Motor neuron (in vitro differentiated cells): ENCODE results near the gene RNF13. TPM values are rescaled to one million over a fixed set of nuclear protein-coding genes. Genes with fewer than 3 reads are reported as not detected.
"Not testable (repeated sequence)": the region's sequence is repeated elsewhere in the genome, so short reads cannot be mapped to it uniquely, and the experiment has no call there.

ENCODE experiments used
- ATAC-seq, 8 experiments: fragments of 200-7000 bp; cut with Tn5 transposase; replicated peaks in 6 of 8; 2 replicates each; pipeline ENCODE4 v1.8.0; 2021; ENCODE audit warnings: mild to moderate bottlenecking in 8 of 8, moderate library complexity in 8 of 8
- H3K27ac ChIP-seq, 2 donors: fragments of 250-450 bp; sonication (Bioruptor Pico); 2 replicates each; pipeline ENCODE4 v1.9.0; 2021; ENCODE audit warnings: antibody characterized with exemption in 2 of 2, mild to moderate bottlenecking in 2 of 2, moderate library complexity in 1 of 2
- H3K4me1 ChIP-seq, 2 donors: fragments of 250-450 bp; sonication (Bioruptor Pico); replicated peaks in 1 of 2; 2 replicates each; pipeline ENCODE4 v1.6.1; 2021; ENCODE audit warnings: antibody characterized with exemption in 2 of 2, mild to moderate bottlenecking in 2 of 2, moderate library complexity in 1 of 2
- H3K4me3 ChIP-seq, 5 donors: fragments of 250-450 bp; sonication (Bioruptor Pico); 2 replicates each; pipeline ENCODE4 v1.9.0; 2021; ENCODE audit warnings: antibody characterized with exemption in 5 of 5, mild to moderate bottlenecking in 5 of 5, moderate library complexity in 4 of 5
- WGBS, 10 experiments: fragments of 450-650 bp; shearing (Covaris generic); methylation state at CpG; one replicate each; pipeline ENCODE4 v1.0.0; 2022; 5-methylcytosine and 5-hydroxymethylcytosine counted together
- in situ Hi-C, 9 experiments: fragments of 400-800 bp; cut with MboI; loops; one replicate each; pipeline ENCODE4 v1.15.0; 2021; ENCODE audit warnings: low sequenced_read_pairs in 9 of 9, low pct_unique_long_range_greater_than_20kb in 2 of 9; ENCODE audit not compliant: unreplicated experiment in 9 of 9
- total RNA-seq, 8 experiments: library from RNA; unstranded; fragments of 300-600 nt; gene quantifications; 2 replicates each; pipeline versions ENCODE4 v1.2.3 to v1.2.4, GENCODE V29; 2022

The RNF13 gene
- total RNA-seq, 8 experiments from 2014 or later, result 22.5 to 112 (median 36.7) TPM

DNA sequence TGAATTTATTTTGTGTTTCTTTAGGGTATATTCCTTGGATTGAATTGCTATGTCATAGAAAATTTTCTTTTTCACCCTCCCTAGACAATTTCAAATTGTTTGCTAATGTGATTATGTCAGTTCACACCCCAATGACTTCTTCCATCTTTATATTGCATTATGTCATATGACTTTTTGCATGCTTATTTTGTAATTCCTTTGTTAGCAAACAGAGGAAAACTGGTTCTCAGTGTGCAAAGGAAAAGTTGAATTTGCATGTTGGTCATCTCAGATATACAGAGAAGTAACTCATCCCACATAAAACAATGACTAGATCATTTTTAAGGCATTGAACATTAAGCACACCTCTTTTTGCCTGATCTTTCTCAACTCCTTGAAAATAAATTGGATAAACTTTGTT is 3.3 kb upstream of the RNF13 start:
- in situ Hi-C loops, result no loop called here
- H3K27ac ChIP-seq, result no peak overlapping the region
- no peak for ATAC-seq
- H3K4me1 ChIP-seq, result peaks cover 7 to 9% of the 10 kb centered on the region in 2 donors
- no peak overlapping the region for H3K4me3 ChIP-seq

DNA sequence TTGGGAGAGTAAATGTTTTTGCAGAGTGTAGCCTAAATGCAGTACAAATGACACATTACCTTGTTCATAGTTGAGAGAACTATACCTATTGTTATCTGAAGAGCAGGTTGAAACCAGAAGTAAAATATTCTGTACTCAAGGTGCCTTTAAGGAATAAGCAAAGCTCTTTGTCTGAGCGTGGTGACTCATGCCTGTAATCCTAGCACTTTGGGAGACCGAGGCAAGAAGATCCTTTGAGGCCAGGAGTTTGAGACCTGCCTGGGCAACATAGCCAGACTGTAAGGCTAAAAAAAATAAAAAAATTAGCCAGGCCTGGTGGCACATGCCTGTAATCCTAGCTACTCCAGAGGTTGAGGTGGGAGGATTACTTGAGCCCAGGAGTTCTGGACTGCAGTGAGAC is 2.2 kb upstream of the RNF13 start:
- 43 to 100% (median 86%) methylated on average over 1 to 2 of the region's 2 CpGs; no CpG with 5 or more reads in 2 of the 10 experiments for WGBS, 10 experiments
- Histone ChIP-seq H3K4me3 (no peak overlapping the region), H3K4me1 (peaks cover 13 to 17% of the 10 kb centered on the region in 2 donors), H3K27ac (no peak overlapping the region)
- ATAC-seq, result no peak
- in situ Hi-C loops, result no loop called here

DNA sequence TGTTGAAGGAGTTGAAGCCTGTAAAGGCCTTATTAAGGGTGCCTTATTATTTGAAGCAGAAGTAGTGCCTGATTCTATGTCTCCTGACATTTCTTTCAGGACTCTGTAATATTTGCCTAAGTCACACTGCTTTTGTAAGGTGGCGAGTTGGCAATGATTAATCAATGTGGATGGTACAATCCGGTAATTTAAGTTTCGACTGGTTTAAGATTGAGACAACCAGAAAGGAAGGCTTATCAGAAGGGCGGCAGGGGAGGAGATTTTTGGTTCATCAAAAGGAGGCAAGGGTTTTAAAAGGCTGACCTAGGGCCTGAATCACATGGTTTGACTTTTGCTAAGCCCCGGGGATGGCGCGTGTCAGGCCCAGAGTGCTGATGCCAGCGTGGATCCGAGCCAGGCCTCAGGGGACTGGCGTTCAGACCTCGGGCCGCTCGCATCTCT is 830 bp upstream of the RNF13 start:
- in situ Hi-C loops, result no loop called here
- ATAC-seq, result no peak
- WGBS, 10 experiments, result 12 to 100% (median 60%) methylated on average over 1 to 13 of the region's 13 CpGs; no CpG with 5 or more reads in 3 of the 10 experiments

DNA sequence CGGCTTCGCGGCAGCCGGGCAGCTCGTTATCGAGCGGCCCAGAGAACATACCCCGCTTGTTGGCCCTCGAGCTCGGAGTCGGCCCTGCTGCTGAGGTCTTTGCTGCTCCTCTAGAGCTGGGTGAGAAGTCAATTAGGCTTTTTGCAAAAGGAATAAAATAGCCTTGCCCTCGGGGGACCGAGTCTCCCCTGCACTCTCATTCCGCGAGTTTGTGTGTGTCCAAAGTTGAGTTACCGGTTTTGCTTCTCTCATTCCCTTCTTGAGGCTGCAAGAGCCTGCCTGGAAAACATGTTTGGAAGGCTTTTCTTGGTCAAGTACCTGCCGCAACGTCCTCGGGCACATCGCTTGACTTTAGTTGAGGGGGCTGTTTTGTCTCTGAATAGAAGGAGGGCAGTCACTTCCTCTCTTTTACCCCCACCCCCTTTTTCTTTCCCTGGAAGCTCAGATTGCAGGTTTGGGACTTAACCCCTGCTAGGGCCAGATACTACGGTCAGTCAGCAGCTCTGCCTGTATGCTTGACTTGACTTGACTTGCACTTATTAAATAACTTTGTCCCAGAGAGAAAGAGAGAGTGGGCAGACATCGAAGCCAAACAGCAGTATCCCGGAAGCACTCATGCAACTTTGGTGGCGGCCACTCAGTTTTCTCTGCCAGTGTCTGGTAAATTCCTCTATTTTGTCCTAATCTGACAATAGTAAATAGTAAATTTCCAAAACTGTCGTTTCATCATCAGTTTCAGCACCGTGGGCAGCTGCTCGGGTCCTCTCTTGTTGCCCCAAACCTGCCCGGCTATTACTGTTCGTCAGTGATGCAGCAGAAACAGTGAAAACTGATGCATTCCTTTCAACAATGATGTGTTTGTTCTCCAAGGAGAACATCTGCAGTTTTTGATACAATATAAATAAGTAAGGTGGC is 609 bp downstream of the RNF13 start:
- in situ Hi-C loops, result no loop called here
- H3K4me1 ChIP-seq, result peaks cover 13 to 22% of the 10 kb centered on the region in 2 donors
- peak overlapping the region; percentile 61 to 86 (median 75) for H3K4me3 ChIP-seq
- peak in 6 of 8 experiments; percentile 1 to 48 (median 10) for ATAC-seq
- WGBS, 10 experiments, result 0 to 3% (median 0%) methylated on average over 2 to 26 of the region's 29 CpGs
- peak overlapping the region; percentile 86 to 95 for H3K27ac ChIP-seq

More for the DNA sequence above, 830 bp upstream of the RNF13 start:
- peak overlapping the region; percentile 61 to 86 (median 75) for H3K4me3 ChIP-seq
- peak overlapping the region; percentile 86 to 95 for H3K27ac ChIP-seq
- H3K4me1 ChIP-seq, result peaks cover 13 to 22% of the 10 kb centered on the region in 2 donors

DNA sequence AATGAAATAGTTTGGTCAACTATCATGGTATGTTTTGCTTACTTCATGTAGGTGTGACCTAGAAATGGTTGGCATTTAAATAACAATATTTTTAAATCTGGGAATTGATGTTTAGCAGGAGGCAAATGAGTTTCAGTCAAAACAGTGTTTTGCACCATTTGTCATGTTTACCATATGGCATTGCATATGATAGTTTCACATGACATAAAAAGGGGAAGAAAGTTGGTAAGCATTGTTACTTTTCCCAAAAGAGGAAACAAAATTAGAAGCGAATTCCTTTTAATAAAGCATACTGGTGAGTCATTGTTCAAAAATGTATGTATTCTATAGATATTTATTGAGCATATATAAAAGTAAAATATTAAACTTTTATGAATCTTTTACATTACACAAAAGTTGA is 2.3 kb downstream of the RNF13 start:
- Histone ChIP-seq H3K4me3 (no peak overlapping the region), H3K4me1 (peaks cover 13 to 22% of the 10 kb centered on the region in 2 donors), H3K27ac (no peak overlapping the region)
- 70 to 100% (median 92%) methylated on average over 1 of the region's 1 CpG; no CpG with 5 or more reads in 2 of the 10 experiments for WGBS, 10 experiments
- ATAC-seq, result no peak
- in situ Hi-C loops, result no loop called here

DNA sequence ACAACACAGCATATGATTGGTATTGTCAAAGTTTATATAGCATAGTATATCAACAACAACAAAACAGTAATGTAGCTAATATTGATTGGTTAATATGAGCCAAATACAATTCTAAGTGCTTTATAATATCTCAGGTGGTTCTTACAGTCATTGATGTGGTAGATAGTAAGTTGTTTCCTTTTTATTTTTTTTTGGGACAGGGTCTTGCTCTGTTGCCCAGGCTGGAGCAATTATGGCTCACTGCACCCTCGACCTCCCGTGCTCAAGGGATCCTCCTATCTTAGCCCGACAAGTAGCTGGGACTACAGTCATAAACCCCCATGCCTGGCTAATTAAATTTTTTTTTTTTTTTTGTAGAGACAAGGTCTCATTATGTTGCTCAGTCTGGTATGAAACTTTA is 2.7 kb downstream of the RNF13 start:
- H3K4me3 ChIP-seq, result no peak overlapping the region
- H3K27ac ChIP-seq, result no peak overlapping the region
- ATAC-seq, result no peak
- WGBS, 10 experiments, result 78 to 100% (median 100%) methylated on average over 1 to 3 of the region's 3 CpGs; no CpG with 5 or more reads in 2 of the 10 experiments
- peaks cover 13 to 22% of the 10 kb centered on the region in 2 donors for H3K4me1 ChIP-seq
- in situ Hi-C loops, result no loop called here

DNA sequence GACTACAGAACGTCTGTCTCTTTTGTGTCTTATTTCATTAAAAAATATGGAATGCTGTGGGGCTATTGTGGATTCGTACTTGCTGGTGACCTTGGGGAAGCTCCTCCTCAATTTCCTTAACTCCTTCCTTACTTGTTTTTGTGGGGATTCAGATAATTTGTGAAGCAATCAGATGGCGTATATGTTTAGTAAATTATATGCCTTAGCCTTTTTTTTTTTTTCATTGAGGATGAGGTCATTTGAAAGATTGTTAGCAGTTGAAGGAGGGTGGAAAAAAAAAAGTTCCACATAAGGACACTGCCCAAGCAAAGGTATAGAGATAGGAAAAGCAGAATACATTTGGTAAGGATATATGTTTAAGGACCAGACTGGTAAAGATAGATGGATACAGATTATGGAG is 3.3 kb downstream of the RNF13 start:
- H3K4me3 ChIP-seq, result no peak overlapping the region
- H3K27ac ChIP-seq, result no peak overlapping the region

DNA sequence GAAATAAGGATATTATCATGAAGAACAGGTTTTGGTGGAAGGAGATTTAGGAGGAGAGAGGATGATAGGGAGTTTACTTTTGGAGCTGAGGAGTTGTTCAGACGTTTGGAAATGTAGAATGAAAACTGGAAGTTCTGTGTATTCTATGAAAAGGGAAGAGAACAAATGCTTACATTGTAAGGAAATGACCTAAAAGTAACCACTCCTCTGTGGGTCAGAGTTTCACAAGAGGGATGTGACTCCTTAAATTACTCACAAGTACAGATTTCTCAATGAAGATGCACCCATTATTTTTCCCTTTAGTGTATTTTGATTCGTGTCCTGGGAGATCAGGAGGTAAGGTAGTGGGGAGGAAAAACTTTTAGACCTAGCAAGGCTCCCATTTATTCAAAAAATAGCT is 4.0 kb downstream of the RNF13 start:
- WGBS, 10 experiments, result 25 to 80% (median 50%) methylated on average over 1 to 2 of the region's 2 CpGs; no CpG with 5 or more reads in 2 of the 10 experiments

More for the DNA sequence above, 3.3 kb downstream of the RNF13 start:
- in situ Hi-C loops, result no loop called here
- 25 to 100% (median 82%) methylated on average over 1 to 3 of the region's 3 CpGs for WGBS, 10 experiments
- no peak for ATAC-seq
- peaks cover 13 to 22% of the 10 kb centered on the region in 2 donors for H3K4me1 ChIP-seq

DNA sequence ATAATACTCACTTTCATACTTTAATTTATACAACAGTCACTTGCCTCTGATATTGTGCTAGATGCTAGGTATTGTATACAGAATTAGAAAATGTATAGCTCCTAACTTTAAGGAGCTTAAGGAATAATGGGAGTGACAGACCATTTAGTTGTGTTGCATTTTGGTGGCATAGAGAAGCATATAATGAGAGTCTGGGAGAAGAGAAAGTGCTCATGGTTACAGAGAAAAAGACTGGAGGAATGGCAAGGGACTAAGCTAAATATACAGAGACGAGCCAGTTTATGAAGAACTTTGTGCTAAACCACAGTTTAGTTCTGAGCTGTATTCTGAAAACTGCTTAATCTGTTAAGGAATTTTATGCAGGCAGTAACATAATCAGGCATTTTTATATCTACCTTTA is 6.4 kb downstream of the RNF13 start:
- no peak overlapping the region for H3K27ac ChIP-seq
- no peak for ATAC-seq
- WGBS, 10 experiments, result 86 to 100% (median 100%) methylated on average over 1 of the region's 1 CpG; no CpG with 5 or more reads in 5 of the 10 experiments
- H3K4me3 ChIP-seq, result no peak overlapping the region
- H3K4me1 ChIP-seq, result peaks cover 7 to 15% of the 10 kb centered on the region in 2 donors
- in situ Hi-C loops, result no loop called here

More for the DNA sequence above, 4.0 kb downstream of the RNF13 start:
- in situ Hi-C loops, result no loop called here
- no peak overlapping the region for H3K4me3 ChIP-seq
- peaks cover 13 to 22% of the 10 kb centered on the region in 2 donors for H3K4me1 ChIP-seq
- no peak overlapping the region for H3K27ac ChIP-seq
- no peak for ATAC-seq

DNA sequence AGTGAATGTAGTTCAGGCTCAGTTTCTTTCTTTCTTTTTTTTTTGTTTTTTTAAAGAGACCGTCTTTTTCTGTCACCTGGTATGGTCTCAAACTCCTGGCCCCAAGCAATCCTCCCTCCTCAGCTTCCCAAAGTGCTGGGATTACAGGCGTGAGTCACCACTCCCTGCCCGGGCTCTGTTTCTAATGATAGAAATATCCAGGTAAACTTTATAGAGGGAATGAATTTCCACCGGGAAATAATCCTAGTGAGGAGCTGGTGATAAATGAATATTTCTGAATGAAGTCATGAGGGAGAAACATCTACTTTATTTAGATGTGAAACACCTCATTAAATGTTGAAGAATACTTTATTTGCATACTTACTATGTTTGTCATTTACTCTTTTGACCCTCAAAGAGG is 7.2 kb downstream of the RNF13 start:
- Histone ChIP-seq H3K27ac (no peak overlapping the region), H3K4me1 (peaks cover 1 to 8% of the 10 kb centered on the region in 2 donors), H3K4me3 (no peak overlapping the region)
- ATAC-seq, result no peak
- WGBS, 10 experiments, result 35 to 100% (median 90%) methylated on average over 1 to 4 of the region's 4 CpGs; no CpG with 5 or more reads in 1 of the 10 experiments
- in situ Hi-C loops, result no loop called here

DNA sequence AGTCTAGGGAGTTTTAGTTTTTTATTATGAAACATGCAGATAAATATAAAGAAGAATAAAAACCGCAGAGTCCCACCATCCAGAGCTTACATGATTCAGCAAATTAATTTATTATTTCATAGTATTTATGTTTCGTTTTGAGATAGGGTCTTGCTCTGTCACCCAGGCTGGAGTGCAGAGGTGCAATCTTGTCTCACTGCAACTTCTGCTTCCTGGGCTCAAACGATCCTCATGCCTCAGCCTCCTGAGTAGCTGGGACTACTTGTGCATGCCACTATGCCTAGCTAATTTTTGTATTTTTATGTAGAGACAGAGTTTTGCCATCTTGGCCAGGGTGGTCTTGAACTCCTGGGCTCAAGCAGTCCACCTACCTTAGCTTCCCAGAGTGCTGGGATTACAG is 13.6 kb downstream of the RNF13 start:
- 51 to 100% (median 86%) methylated on average over 1 to 3 of the region's 3 CpGs for WGBS, 10 experiments
- Histone ChIP-seq H3K4me1 (no peaks in the 10 kb centered on the region), H3K27ac (no peak overlapping the region), H3K4me3 (no peak overlapping the region)
- in situ Hi-C loops, result no loop called here
- no peak for ATAC-seq

DNA sequence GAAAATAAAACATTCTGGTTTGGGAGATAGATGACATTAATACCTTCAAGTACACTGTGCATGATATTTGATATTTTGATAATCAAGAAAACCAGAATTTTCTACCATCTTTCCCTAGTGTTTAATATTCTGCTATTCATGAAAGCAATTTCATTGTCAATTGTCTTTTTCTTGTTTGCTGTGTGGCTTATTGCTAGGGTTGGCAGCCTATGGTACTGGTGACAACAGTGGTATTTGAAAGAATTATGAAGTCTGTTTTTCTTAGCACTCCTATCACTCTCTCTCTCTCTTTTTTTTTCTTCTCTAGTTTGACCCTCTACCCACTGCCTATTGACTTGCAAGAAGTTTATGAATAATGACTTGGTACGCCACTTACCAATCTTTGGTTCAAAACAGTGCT is 15.4 kb downstream of the RNF13 start:
- 38 to 100% (median 100%) methylated on average over 1 of the region's 1 CpG; no CpG with 5 or more reads in 2 of the 10 experiments for WGBS, 10 experiments
- Histone ChIP-seq H3K4me3 (no peak overlapping the region), H3K4me1 (no peaks in the 10 kb centered on the region), H3K27ac (no peak overlapping the region)
- in situ Hi-C loops, result no loop called here
- ATAC-seq, result no peak

DNA sequence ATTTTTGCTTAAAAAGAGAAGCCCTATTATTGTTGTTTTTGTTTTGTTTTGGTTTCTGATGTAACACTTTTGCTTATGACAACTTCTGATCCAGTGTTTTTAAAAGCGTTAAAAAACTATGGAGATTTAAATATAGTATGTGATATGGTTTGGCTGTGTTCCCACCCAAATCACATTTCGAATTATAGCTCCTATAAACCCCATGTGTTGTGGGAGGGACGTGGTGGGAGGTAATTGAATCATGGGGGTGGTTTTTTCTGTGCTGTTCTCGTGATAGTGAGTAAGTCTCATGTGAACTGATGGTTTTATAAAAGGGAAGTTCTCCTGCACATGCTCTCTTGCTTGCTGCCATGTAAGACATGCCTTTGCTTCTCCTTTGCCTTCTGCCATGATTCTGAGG is 16.6 kb downstream of the RNF13 start:
- H3K27ac ChIP-seq, H3K4me1 ChIP-seq, ATAC-seq, H3K4me3 ChIP-seq, in situ Hi-C loops: not testable (repeated sequence)
- 65 to 100% (median 100%) methylated on average over 1 to 4 of the region's 4 CpGs; no CpG with 5 or more reads in 1 of the 10 experiments for WGBS, 10 experiments
